WTC11 (cell line): Measurements from ENCODE around the gene SPATA4.

Experiments
- CDX4 ChIP-seq: fragments of 250-450 bp; sonication (Bioruptor Pico); IDR thresholded peaks from 2 replicates; pipeline ENCODE4 v1.9.0; 2021; ENCODE audit warnings: moderate library complexity, mild to moderate bottlenecking, inconsistent platforms, borderline replicate concordance
- CTCF ChIP-seq: fragments of 200-600 bp; IDR thresholded peaks from 2 replicates; pipeline ENCODE4 v1.8.0; 2022; ENCODE audit warnings: antibody characterized with exemption
- ERG ChIP-seq: fragments of 250-450 bp; sonication (Bioruptor Pico); IDR thresholded peaks from 2 replicates; pipeline ENCODE4 v1.8.0; 2021; ENCODE audit warnings: mild to moderate bottlenecking
- ETV6 ChIP-seq: sonication (generic); formaldehyde crosslinking; IDR thresholded peaks from 2 replicates; pipeline ENCODE4 v1.8.1; 2022; ENCODE audit warnings: mild to moderate bottlenecking, missing genetic modification reagents
- FOXP4 ChIP-seq: sonication (generic); formaldehyde crosslinking; IDR thresholded peaks from 2 replicates; pipeline ENCODE4 v1.8.0; 2022; ENCODE audit warnings: mild to moderate bottlenecking, missing genetic modification reagents
- MAX ChIP-seq: sonication (generic); formaldehyde crosslinking; IDR thresholded peaks from 2 replicates; pipeline ENCODE4 v1.8.0; 2022; ENCODE audit warnings: mild to moderate bottlenecking, missing genetic modification reagents
- NR2C2 ChIP-seq: sonication (generic); formaldehyde crosslinking; IDR thresholded peaks from 2 replicates; pipeline ENCODE4 v1.8.0; 2022; ENCODE audit warnings: mild to moderate bottlenecking, missing genetic modification reagents
- ZNF138 ChIP-seq: sonication (generic); formaldehyde crosslinking; conservative IDR thresholded peaks from 2 replicates; pipeline ENCODE4 v1.8.1; 2022; ENCODE audit warnings: mild to moderate bottlenecking, moderate library complexity, missing genetic modification reagents
- ZNF263 ChIP-seq: sonication (generic); formaldehyde crosslinking; IDR thresholded peaks from 2 replicates; pipeline ENCODE4 v1.8.1; 2022; ENCODE audit warnings: low read depth, mild to moderate bottlenecking, moderate library complexity, missing genetic modification reagents
- ZNF423 ChIP-seq: fragments of 250-450 bp; sonication (Bioruptor Pico); IDR thresholded peaks from 2 replicates; pipeline ENCODE4 v2.1.2; 2022; ENCODE audit warnings: mild to moderate bottlenecking, moderate library complexity
- ZNF671 ChIP-seq: fragments of 250-450 bp; sonication (Bioruptor Pico); IDR thresholded peaks from 2 replicates; pipeline ENCODE4 v1.8.0; 2021; ENCODE audit warnings: mild to moderate bottlenecking

- TF ChIP-seq CDX4 (CRISPR knock-in tag), result no peak
- no peak for TF ChIP-seq CTCF
- no peak for TF ChIP-seq MAX
- no peak for TF ChIP-seq ZNF671
- TF ChIP-seq ZNF423 (CRISPR knock-in tag), result no peak
- TF ChIP-seq ZNF138, result no peak
- TF ChIP-seq ETV6 (CRISPR knock-in tag), result no peak
- no peak for TF ChIP-seq ZNF263
- no peak for TF ChIP-seq NR2C2 (CRISPR knock-in tag)
- no peak for TF ChIP-seq FOXP4 (CRISPR knock-in tag)
- no peak for TF ChIP-seq ERG (CRISPR knock-in tag)
Observed at GRCh38 chr4:176150704-176151103, 44.7 kb downstream of the SPATA4 start.
